Testis (tissue), 3 donors: ENCODE data around the gene IPO4. TPM values are rescaled to one million over a fixed set of nuclear protein-coding genes. Genes with fewer than 3 reads are reported as not detected.
A peak's percentile ranks its signal among the peaks of the same experiment; 100 is the strongest.

Source experiments
- DNase-seq: peaks from one replicate; pipeline ENCODE4 v3.0.0-alpha.2; 2019
- H3K27ac ChIP-seq, 2 donors: fragments of 200-600 bp; sonication (generic); one replicate each; pipeline ENCODE4 v1.5.1; 2019
- H3K27me3 ChIP-seq: fragments of 200-600 bp; sonication (generic); one replicate; pipeline ENCODE4 v1.5.1; 2019
- H3K36me3 ChIP-seq: fragments of 200-600 bp; sonication (generic); one replicate; pipeline ENCODE4 v1.5.1; 2017; ENCODE audit warnings: low read depth; ENCODE audit errors: missing control alignments
- H3K4me1 ChIP-seq: fragments of 200-600 bp; sonication (generic); one replicate; pipeline ENCODE4 v1.5.1; 2019
- H3K4me3 ChIP-seq, 2 donors: fragments of 200-600 bp; sonication (generic); one replicate each; pipeline ENCODE4 v1.5.1; 2017 to 2019
- H3K9me3 ChIP-seq: fragments of 200-600 bp; sonication (generic); one replicate; pipeline ENCODE4 v1.5.1; 2017
- CTCF ChIP-seq, 3 experiments: fragments of 450-650 bp in 2 of 3; fragments of 200-600 bp in 1 of 3; sonication (generic) in 1 of 3; IDR thresholded peaks; one replicate each; pipeline ENCODE4 v1.5.1; 2016 to 2019; ENCODE audit warnings: antibody characterized with exemption in 3 of 3, mild to moderate bottlenecking in 2 of 3, moderate library complexity in 1 of 3
- POLR2A ChIP-seq: fragments of 450-650 bp; IDR thresholded peaks from one replicate; pipeline ENCODE4 v1.6.1; 2017; ENCODE audit warnings: antibody characterized with exemption, mild to moderate bottlenecking, moderate library complexity
- WGBS, 2 donors: methylation state at CpG; one replicate each; pipeline ENCODE4 v1.1.5; 2018; 5-methylcytosine and 5-hydroxymethylcytosine counted together
- intact Hi-C: fragments of 100-400 bp; cut with DNase I; formaldehyde crosslinking; loops from one replicate; pipeline ENCODE4 v1.15.1; 2023; ENCODE audit warnings: low total_unique reads
- polyA plus RNA-seq: library from polyadenylated mRNA; stranded (reverse); fragments of 350-450 nt; fragmentation: Illumina TruSeq; extraction: RNeasy Lipid Tissue Mini Kit (QIAGEN cat#74804); gene quantifications from one replicate; pipeline ENCODE4 v1.2.3, GENCODE V29; 2014; ENCODE audit warnings: low read depth, low replicate concordance; ENCODE audit not compliant: insufficient read depth
- total RNA-seq, 2 donors: library from RNA; depleted of rRNA; stranded (reverse); fragments of >200 nt; gene quantifications; one replicate each; pipeline ENCODE4 v1.2.3, GENCODE V29; 2016

Gene IPO4
- total and polyA plus RNA-seq, 3 donors from 2014 or later: 85.9 to 156 (median 140) TPM

- Histone ChIP-seq H3K4me1 (no peaks in the 10 kb centered on the region), H3K27me3 (no peaks in the 10 kb centered on the region), H3K4me3 (no peak overlapping the region), H3K36me3 (no peaks in the 10 kb centered on the region), H3K27ac (peak overlapping the region in 1 of 2 donors; percentile 44), H3K9me3 (no peaks in the 10 kb centered on the region)
- no peak for DNase-seq
- intact Hi-C loops: no loop called here
- WGBS, 2 donors: 72 to 82% methylated on average over 13 to 18 of the region's 18 CpGs
- TF ChIP-seq CTCF (IDR thresholded peaks at IDR 0.05) (no peak), POLR2A (no peak)
These were observed 8.4 kb downstream of the IPO4 start for GRCh38 chr14:24179961-24180796.

GRCh38 chr14:24179294-24179960, 9.2 kb downstream of the IPO4 start:
- Histone ChIP-seq H3K9me3 (no peaks in the 10 kb centered on the region), H3K4me1 (no peaks in the 10 kb centered on the region), H3K4me3 (no peak overlapping the region), H3K27ac (no peak overlapping the region), H3K27me3 (no peaks in the 10 kb centered on the region), H3K36me3 (no peaks in the 10 kb centered on the region)
- TF ChIP-seq CTCF (IDR thresholded peaks at IDR 0.05) (no peak), POLR2A (no peak)
- WGBS, 2 donors: 80 to 91% methylated on average over 7 to 14 of the region's 14 CpGs
- DNase-seq: no peak
- intact Hi-C loops: no loop called here

GRCh38 chr14:24178399-24179178, 10.0 kb downstream of the IPO4 start:
- Histone ChIP-seq H3K4me1 (no peaks in the 10 kb centered on the region), H3K4me3 (no peak overlapping the region), H3K27ac (no peak overlapping the region), H3K27me3 (no peaks in the 10 kb centered on the region), H3K9me3 (no peaks in the 10 kb centered on the region), H3K36me3 (no peaks in the 10 kb centered on the region)
- intact Hi-C loops: no loop called here
- no peak for DNase-seq
- 88 to 92% methylated on average over 9 to 12 of the region's 12 CpGs for WGBS, 2 donors
- TF ChIP-seq POLR2A (no peak), CTCF (IDR thresholded peaks at IDR 0.05) (no peak)

- no peak overlapping the region for H3K27ac ChIP-seq
- no peaks in the 10 kb centered on the region for H3K9me3 ChIP-seq
- H3K4me3 ChIP-seq: no peak overlapping the region
- TF ChIP-seq POLR2A: no peak
- no peak for TF ChIP-seq CTCF (IDR thresholded peaks at IDR 0.05)
- no peaks in the 10 kb centered on the region for H3K4me1 ChIP-seq
- DNase-seq: no peak
- no peaks in the 10 kb centered on the region for H3K27me3 ChIP-seq
- 93 to 94% methylated on average over 6 to 14 of the region's 14 CpGs for WGBS, 2 donors
- intact Hi-C loops: no loop called here
- no peaks in the 10 kb centered on the region for H3K36me3 ChIP-seq
These were observed 10.7 kb downstream of the IPO4 start for GRCh38 chr14:24177891-24178290.
